GM18502 (cell line): ENCODE data around the gene CCDC198.

Experiments
- ATAC-seq: cut with Tn5 transposase; IDR thresholded peaks from one replicate; pipeline ENCODE4 v1.9.1; 2021; ENCODE audit warnings: mild to moderate bottlenecking; ENCODE audit not compliant: unreplicated experiment, poor library complexity

The CCDC198 gene

GRCh38 chr14:57493467-57494181 is at the start of gene CCDC198:
Gene CCDC198, minus strand, starts transcription at chr14:57493857. Its CDS starts 142 bp downstream, at chr14:57493715.
- peak; percentile 67 for ATAC-seq

GRCh38 chr14:57533214-57533613 is 39.6 kb upstream of the CCDC198 start:
- ATAC-seq: peak; percentile 54

- ATAC-seq: no peak
Measured at GRCh38 chr14:57530571-57530970, 36.9 kb upstream of the CCDC198 start.

GRCh38 chr14:57526942-57527341 is 33.3 kb upstream of the CCDC198 start:
- ATAC-seq: no peak

GRCh38 chr14:57519043-57519442 is 25.4 kb upstream of the CCDC198 start:
- no peak for ATAC-seq

- ATAC-seq: no peak
Measured at GRCh38 chr14:57512220-57512619, 18.6 kb upstream of the CCDC198 start.

GRCh38 chr14:57508756-57509155 is 15.1 kb upstream of the CCDC198 start:
- no peak for ATAC-seq

- no peak for ATAC-seq
Measured at GRCh38 chr14:57502586-57503254, 9.1 kb upstream of the CCDC198 start.

- no peak for ATAC-seq
Measured at GRCh38 chr14:57501039-57501557, 7.4 kb upstream of the CCDC198 start.

GRCh38 chr14:57498659-57499058 is 5.0 kb upstream of the CCDC198 start:
- no peak for ATAC-seq

GRCh38 chr14:57498035-57498434 is 4.4 kb upstream of the CCDC198 start:
- ATAC-seq: no peak

GRCh38 chr14:57495416-57495815 is 1.8 kb upstream of the CCDC198 start:
- no peak for ATAC-seq

- no peak for ATAC-seq
Measured at GRCh38 chr14:57492859-57493258, 798 bp downstream of the CCDC198 start.

GRCh38 chr14:57491640-57492039 is 2.0 kb downstream of the CCDC198 start:
- no peak for ATAC-seq

- no peak for ATAC-seq
Measured at GRCh38 chr14:57487771-57488170, 5.9 kb downstream of the CCDC198 start.

GRCh38 chr14:57486767-57487379 is 6.8 kb downstream of the CCDC198 start:
- ATAC-seq: no peak

GRCh38 chr14:57485635-57486034 is 8.0 kb downstream of the CCDC198 start:
- ATAC-seq: peak; percentile 97

- ATAC-seq: no peak
Measured at GRCh38 chr14:57482120-57482519, 11.5 kb downstream of the CCDC198 start.

GRCh38 chr14:57480051-57480450 is 13.6 kb downstream of the CCDC198 start:
- no peak for ATAC-seq

- ATAC-seq: no peak
Measured at GRCh38 chr14:57479197-57479596, 14.5 kb downstream of the CCDC198 start.

- ATAC-seq: no peak
Measured at GRCh38 chr14:57478050-57478449, 15.6 kb downstream of the CCDC198 start.
